Smooth muscle cell (in vitro differentiated cells): ENCODE data around the gene IL18RAP. TPM values are rescaled to one million over a fixed set of nuclear protein-coding genes. Genes with fewer than 3 reads are reported as not detected.

Experiments
- DNase-seq: peaks from one replicate; lab custom pipeline; 2025; ENCODE audit not compliant: unreplicated experiment; lab: John Stamatoyannopoulos, UW
- H2AFZ ChIP-seq: fragments of 200-600 bp; sonication (generic); 2 replicates; pipeline ENCODE4 v1.6.0; 2016; ENCODE audit warnings: antibody characterized with exemption, low read depth, mild to moderate bottlenecking
- H3F3A ChIP-seq: fragments of 200-600 bp; sonication (generic); 2 replicates; pipeline ENCODE4 v1.6.0; 2017; ENCODE audit warnings: antibody characterized with exemption, low read depth
- H3K27ac ChIP-seq: fragments of 200-600 bp; sonication (generic); 2 replicates; pipeline ENCODE4 v1.5.1; 2016; ENCODE audit warnings: low read depth, mild to moderate bottlenecking
- H3K27me3 ChIP-seq: fragments of 200-600 bp; sonication (generic); 2 replicates; pipeline ENCODE4 v1.6.1; 2016; ENCODE audit warnings: low read depth, mild to moderate bottlenecking
- H3K36me3 ChIP-seq: fragments of 200-600 bp; sonication (generic); 2 replicates; pipeline ENCODE4 v1.5.1; 2016; ENCODE audit warnings: low read depth
- H3K4me1 ChIP-seq: fragments of 200-600 bp; sonication (generic); 2 replicates; pipeline ENCODE4 v1.5.1; 2016; ENCODE audit warnings: low read depth
- H3K4me2 ChIP-seq: fragments of 200-600 bp; sonication (generic); 2 replicates; pipeline ENCODE4 v1.6.0; 2016; ENCODE audit warnings: mild to moderate bottlenecking
- H3K4me3 ChIP-seq: fragments of 200-600 bp; sonication (generic); 2 replicates; pipeline ENCODE4 v1.5.1; 2016; ENCODE audit warnings: mild to moderate bottlenecking
- H3K79me2 ChIP-seq: fragments of 200-600 bp; sonication (generic); 2 replicates; pipeline ENCODE4 v1.6.0; 2016; ENCODE audit warnings: low read depth, mild to moderate bottlenecking
- H3K9ac ChIP-seq: fragments of 200-600 bp; sonication (generic); 2 replicates; pipeline ENCODE4 v1.6.0; 2016; ENCODE audit warnings: low read depth
- H3K9me3 ChIP-seq: fragments of 200-600 bp; sonication (generic); replicated peaks from 2 replicates; pipeline ENCODE4 v1.5.1; 2016; ENCODE audit warnings: low read depth
- H4K20me1 ChIP-seq: fragments of 200-600 bp; sonication (generic); 2 replicates; pipeline ENCODE4 v1.6.0; 2016; ENCODE audit warnings: low read depth
- WGBS: methylation state at CpG from one replicate; pipeline ENCODE4 v1.1.7; 2016; ENCODE audit warnings: low lambda C conversion rate; 5-methylcytosine and 5-hydroxymethylcytosine counted together
- polyA plus RNA-seq: library from polyadenylated mRNA; unstranded; fragments of >200 nt; fragmentation: Nextera tagmentation; extraction: Ambion mirVana; gene quantifications from 2 replicates; pipeline ENCODE4 v1.2.1, GENCODE V29; 2016
- total RNA-seq: library from RNA; depleted of rRNA; stranded (reverse); fragments of >200 nt; gene quantifications from 2 replicates; pipeline ENCODE4 v1.2.3, GENCODE V29; 2014
- TF ChIP-seq, protein P1 (sequence below): fragments of 200-600 bp; sonication (generic); IDR thresholded peaks from 2 replicates; pipeline ENCODE4 v1.5.1; 2017; ENCODE audit warnings: borderline replicate concordance, mild to moderate bottlenecking, antibody characterized with exemption; ENCODE audit not compliant: insufficient read depth, poor library complexity, severe bottlenecking

The IL18RAP gene
- total and polyA plus RNA-seq, 2 experiments from 2014 or later, result not detected

DNA sequence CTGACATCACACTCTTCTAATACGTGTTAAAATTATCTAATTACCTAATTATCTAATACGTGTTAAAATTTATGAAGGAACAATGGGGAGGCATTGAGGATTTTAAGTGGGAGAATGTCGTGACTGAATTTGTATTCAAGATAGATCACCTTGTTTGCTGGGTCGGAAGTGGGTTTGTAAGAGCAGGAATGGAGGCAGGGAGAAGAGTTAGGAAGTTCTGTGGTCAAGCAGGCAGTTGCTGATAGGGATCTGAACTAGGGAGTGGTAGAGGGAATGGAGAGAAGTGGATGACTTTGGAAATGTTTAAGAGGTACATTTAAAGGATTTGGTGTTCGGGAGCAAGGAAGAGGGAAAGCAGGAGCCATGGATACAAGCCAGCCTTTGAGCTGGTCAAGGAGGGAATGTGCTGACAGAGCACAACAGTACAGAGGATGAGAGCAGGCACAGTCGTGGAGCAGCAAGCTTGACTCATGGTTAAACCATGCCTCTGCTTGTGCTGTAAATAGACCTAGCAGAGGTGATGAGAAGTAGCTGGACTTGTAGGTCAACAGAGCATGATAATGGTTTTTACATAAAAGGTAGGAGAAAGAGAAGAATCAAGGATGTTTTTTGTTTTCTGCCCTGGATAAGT, 16.2 kb downstream of the IL18RAP start:
- no peak for DNase-seq
- WGBS, result 59% methylated on average over 6 of the region's 6 CpGs

DNA sequence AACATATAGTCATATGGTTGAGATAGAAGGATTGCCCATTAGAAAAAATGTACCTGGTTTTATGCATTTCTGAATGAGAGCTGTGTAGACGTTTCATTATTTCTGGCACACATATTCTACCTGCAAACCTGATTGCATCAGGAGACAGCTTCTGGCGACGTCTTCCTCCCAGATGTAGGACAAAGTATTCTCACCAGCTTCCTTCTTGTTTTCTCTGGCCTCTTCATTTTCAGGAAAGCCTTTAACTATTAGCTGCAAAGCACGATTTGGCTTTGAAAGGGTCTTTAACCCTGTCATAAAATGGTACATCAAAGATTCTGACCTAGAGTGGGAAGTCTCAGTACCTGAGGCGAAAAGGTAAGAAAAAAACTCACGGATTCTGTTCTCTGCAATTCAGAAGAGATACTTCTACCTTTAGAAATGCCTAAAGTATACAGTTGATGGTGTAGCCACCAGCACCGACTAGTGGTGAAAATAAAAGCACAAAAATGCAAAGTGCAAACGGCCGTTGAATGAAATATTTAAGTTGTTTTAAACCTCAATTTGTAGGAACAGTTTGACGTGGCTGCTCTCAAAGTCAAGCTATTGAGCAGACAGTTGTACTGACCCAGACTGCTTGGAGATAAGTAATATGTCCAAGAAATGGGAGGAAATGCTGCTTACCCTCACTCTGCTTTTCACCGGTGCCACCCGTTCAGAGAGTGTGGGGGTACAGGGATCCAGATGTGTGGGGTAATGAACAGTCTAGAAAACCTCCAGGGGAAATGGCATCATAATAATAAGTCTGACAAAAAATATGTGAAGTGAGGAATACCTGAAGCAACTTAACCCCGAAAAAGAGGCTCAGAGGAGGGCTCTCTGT, 20.2 kb downstream of the IL18RAP start:
- TF ChIP-seq, protein P1, sequence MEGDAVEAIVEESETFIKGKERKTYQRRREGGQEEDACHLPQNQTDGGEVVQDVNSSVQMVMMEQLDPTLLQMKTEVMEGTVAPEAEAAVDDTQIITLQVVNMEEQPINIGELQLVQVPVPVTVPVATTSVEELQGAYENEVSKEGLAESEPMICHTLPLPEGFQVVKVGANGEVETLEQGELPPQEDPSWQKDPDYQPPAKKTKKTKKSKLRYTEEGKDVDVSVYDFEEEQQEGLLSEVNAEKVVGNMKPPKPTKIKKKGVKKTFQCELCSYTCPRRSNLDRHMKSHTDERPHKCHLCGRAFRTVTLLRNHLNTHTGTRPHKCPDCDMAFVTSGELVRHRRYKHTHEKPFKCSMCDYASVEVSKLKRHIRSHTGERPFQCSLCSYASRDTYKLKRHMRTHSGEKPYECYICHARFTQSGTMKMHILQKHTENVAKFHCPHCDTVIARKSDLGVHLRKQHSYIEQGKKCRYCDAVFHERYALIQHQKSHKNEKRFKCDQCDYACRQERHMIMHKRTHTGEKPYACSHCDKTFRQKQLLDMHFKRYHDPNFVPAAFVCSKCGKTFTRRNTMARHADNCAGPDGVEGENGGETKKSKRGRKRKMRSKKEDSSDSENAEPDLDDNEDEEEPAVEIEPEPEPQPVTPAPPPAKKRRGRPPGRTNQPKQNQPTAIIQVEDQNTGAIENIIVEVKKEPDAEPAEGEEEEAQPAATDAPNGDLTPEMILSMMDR, result peak; percentile 70
- H4K20me1 ChIP-seq, result no peaks in the 10 kb centered on the region
- no peak overlapping the region for H3K4me2 ChIP-seq
- no peaks in the 10 kb centered on the region for H3K4me1 ChIP-seq
- H3K9me3 ChIP-seq, result no peaks in the 10 kb centered on the region
- H3K79me2 ChIP-seq, result no peaks in the 10 kb centered on the region
- H3K4me3 ChIP-seq, result no peak overlapping the region
- H3K27ac ChIP-seq, result no peak overlapping the region
- peaks cover 9% of the 10 kb centered on the region for H3K27me3 ChIP-seq
- H3F3A ChIP-seq, result peaks cover 3% of the 10 kb centered on the region
- WGBS, result 39% methylated on average over 13 of the region's 13 CpGs
- no peak for DNase-seq
- no peak overlapping the region for H3K9ac ChIP-seq
- no peaks in the 10 kb centered on the region for H3K36me3 ChIP-seq
- H2AFZ ChIP-seq, result no peak overlapping the region

More for the DNA sequence above, 16.2 kb downstream of the IL18RAP start:
- Histone ChIP-seq H3K9me3 (no peaks in the 10 kb centered on the region), H3K79me2 (no peaks in the 10 kb centered on the region), H4K20me1 (no peaks in the 10 kb centered on the region), H3K4me3 (no peak overlapping the region), H3K27ac (peak overlapping the region; percentile 59), H2AFZ (no peak overlapping the region), H3K9ac (no peak overlapping the region), H3F3A (peaks cover 3% of the 10 kb centered on the region), H3K36me3 (no peaks in the 10 kb centered on the region), H3K4me2 (peak overlapping the region; percentile 57), H3K27me3 (peaks cover 3% of the 10 kb centered on the region), H3K4me1 (no peaks in the 10 kb centered on the region)
- TF ChIP-seq, protein P1, result no peak

DNA sequence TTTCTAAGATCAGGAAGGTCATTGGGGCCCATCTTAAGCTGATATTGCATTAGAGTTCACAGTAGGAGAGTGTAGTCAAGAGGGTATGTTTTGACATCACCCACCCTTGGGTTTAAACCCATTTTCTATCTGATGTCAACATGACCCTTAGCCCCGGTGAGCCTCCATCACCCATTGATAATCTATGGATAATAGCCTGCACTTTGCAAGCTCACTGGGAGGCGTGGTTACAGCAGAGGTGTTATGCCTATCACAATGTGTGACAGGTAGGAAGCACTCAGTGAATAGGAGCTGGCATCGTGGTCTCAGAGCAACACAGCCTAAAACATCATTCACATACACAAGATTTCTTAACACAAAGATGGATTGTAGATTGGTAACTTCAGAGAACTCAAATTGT, 21.3 kb downstream of the IL18RAP start:
- no peaks in the 10 kb centered on the region for H3K9me3 ChIP-seq
- no peak overlapping the region for H3K27ac ChIP-seq
- no peaks in the 10 kb centered on the region for H3K4me1 ChIP-seq
- no peak overlapping the region for H3K9ac ChIP-seq
- H3K79me2 ChIP-seq, result no peaks in the 10 kb centered on the region
- H2AFZ ChIP-seq, result no peak overlapping the region
- H3K27me3 ChIP-seq, result peaks cover 9% of the 10 kb centered on the region
- H4K20me1 ChIP-seq, result no peaks in the 10 kb centered on the region
- no peak overlapping the region for H3K4me2 ChIP-seq
- 88% methylated on average over 3 of the region's 3 CpGs for WGBS
- H3K36me3 ChIP-seq, result no peaks in the 10 kb centered on the region
- TF ChIP-seq, protein P1, result no peak
- H3K4me3 ChIP-seq, result no peak overlapping the region
- no peak for DNase-seq
- H3F3A ChIP-seq, result peaks cover 3% of the 10 kb centered on the region
